ENCODE results near the gene CAMK4.

DNA sequence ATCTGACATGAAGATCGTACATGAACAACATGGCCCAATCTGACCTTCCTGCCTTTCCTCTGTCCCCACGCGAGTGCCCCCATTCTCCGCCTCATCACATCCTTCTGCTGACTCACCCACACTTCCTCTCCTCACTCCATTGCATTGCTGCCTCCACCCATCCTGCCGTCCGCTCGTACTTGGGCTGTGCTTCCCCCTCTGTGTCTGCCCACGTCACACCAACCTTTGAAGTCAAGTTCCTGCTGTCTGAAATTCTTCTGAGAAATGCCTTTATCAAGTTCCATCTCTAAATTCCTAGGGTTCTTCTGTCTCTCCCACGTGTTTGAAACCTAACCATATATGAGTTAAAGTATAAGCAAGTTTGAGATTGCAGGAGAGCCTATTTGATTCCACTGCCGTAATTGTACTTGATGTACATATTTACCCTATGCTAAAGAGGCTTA lies 306.1 kb downstream of the CAMK4 start:
- TF ChIP-seq, protein P1, sequence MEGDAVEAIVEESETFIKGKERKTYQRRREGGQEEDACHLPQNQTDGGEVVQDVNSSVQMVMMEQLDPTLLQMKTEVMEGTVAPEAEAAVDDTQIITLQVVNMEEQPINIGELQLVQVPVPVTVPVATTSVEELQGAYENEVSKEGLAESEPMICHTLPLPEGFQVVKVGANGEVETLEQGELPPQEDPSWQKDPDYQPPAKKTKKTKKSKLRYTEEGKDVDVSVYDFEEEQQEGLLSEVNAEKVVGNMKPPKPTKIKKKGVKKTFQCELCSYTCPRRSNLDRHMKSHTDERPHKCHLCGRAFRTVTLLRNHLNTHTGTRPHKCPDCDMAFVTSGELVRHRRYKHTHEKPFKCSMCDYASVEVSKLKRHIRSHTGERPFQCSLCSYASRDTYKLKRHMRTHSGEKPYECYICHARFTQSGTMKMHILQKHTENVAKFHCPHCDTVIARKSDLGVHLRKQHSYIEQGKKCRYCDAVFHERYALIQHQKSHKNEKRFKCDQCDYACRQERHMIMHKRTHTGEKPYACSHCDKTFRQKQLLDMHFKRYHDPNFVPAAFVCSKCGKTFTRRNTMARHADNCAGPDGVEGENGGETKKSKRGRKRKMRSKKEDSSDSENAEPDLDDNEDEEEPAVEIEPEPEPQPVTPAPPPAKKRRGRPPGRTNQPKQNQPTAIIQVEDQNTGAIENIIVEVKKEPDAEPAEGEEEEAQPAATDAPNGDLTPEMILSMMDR (IDR thresholded peaks at IDR 0.05 in 8 of 11, conservative IDR thresholded peaks at IDR 0.05 in 3 of 11) = peak in 1 of 11 experiments; percentile 18
- TF ChIP-seq POLR2A (IDR thresholded peaks at IDR 0.05) = no peak
- TF ChIP-seq POLR2AphosphoS5 (IDR thresholded peaks at IDR 0.05) = peak in 2 of 3 donors; percentile 75 to 86
